ENCODE data around the gene TBX15.

TBX15 gene

GRCh38 chr1:118954301-118954905, 33.7 kb downstream of the TBX15 start:
- peaks cover 4% of the 10 kb centered on the region for H3K27me3 ChIP-seq (ENCODE audit: control insufficient read depth, insufficient read depth, low read length)
- no peak overlapping the region for H3K4me3 ChIP-seq (ENCODE audit: low read depth, low read length)
- H3K9ac ChIP-seq (ENCODE audit: low read depth, low read length): no peak overlapping the region
- H3K36me3 ChIP-seq (ENCODE audit: control insufficient read depth, insufficient read depth, low read length): no peaks in the 10 kb centered on the region
- H3K27ac ChIP-seq (ENCODE audit: low read depth, low read length): no peak overlapping the region
- H3K4me1 ChIP-seq (ENCODE audit: control insufficient read depth, insufficient read depth, low read length): peaks cover 6% of the 10 kb centered on the region
- no peaks in the 10 kb centered on the region for H3K9me3 ChIP-seq (ENCODE audit: control insufficient read depth, insufficient read depth, low read length)

- Histone ChIP-seq H3K9ac (ENCODE audit: low read depth, low read length) (no peak overlapping the region), H3K27ac (ENCODE audit: low read depth, low read length) (no peak overlapping the region), H3K4me3 (ENCODE audit: low read depth, low read length) (no peak overlapping the region), H3K27me3 (ENCODE audit: control insufficient read depth, insufficient read depth, low read length) (no peaks in the 10 kb centered on the region), H3K36me3 (ENCODE audit: control insufficient read depth, insufficient read depth, low read length) (no peaks in the 10 kb centered on the region), H3K9me3 (ENCODE audit: control insufficient read depth, insufficient read depth, low read length) (no peaks in the 10 kb centered on the region), H3K4me1 (ENCODE audit: control insufficient read depth, insufficient read depth, low read length) (no peaks in the 10 kb centered on the region)
Measured at GRCh38 chr1:118951270-118951936, 36.7 kb downstream of the TBX15 start.

GRCh38 chr1:118949315-118949714, 38.8 kb downstream of the TBX15 start:
- Histone ChIP-seq H3K9me3 (ENCODE audit: control insufficient read depth, insufficient read depth, low read length) (no peaks in the 10 kb centered on the region), H3K27me3 (ENCODE audit: control insufficient read depth, insufficient read depth, low read length) (no peaks in the 10 kb centered on the region), H3K27ac (ENCODE audit: low read depth, low read length) (no peak overlapping the region), H3K4me1 (ENCODE audit: control insufficient read depth, insufficient read depth, low read length) (no peaks in the 10 kb centered on the region), H3K4me3 (ENCODE audit: low read depth, low read length) (no peak overlapping the region), H3K9ac (ENCODE audit: low read depth, low read length) (no peak overlapping the region), H3K36me3 (ENCODE audit: control insufficient read depth, insufficient read depth, low read length) (no peaks in the 10 kb centered on the region)

- no peaks in the 10 kb centered on the region for H3K4me1 ChIP-seq (ENCODE audit: control insufficient read depth, insufficient read depth, low read length)
- H3K36me3 ChIP-seq (ENCODE audit: control insufficient read depth, insufficient read depth, low read length): no peaks in the 10 kb centered on the region
- no peak overlapping the region for H3K4me3 ChIP-seq (ENCODE audit: low read depth, low read length)
- no peaks in the 10 kb centered on the region for H3K27me3 ChIP-seq (ENCODE audit: control insufficient read depth, insufficient read depth, low read length)
- H3K9ac ChIP-seq (ENCODE audit: low read depth, low read length): no peak overlapping the region
- no peak overlapping the region for H3K27ac ChIP-seq (ENCODE audit: low read depth, low read length)
- no peaks in the 10 kb centered on the region for H3K9me3 ChIP-seq (ENCODE audit: control insufficient read depth, insufficient read depth, low read length)
Measured at GRCh38 chr1:118948846-118949245, 39.3 kb downstream of the TBX15 start.

GRCh38 chr1:118948351-118948750, 39.8 kb downstream of the TBX15 start:
- Histone ChIP-seq H3K4me1 (ENCODE audit: control insufficient read depth, insufficient read depth, low read length) (no peaks in the 10 kb centered on the region), H3K9ac (ENCODE audit: low read depth, low read length) (no peak overlapping the region), H3K9me3 (ENCODE audit: control insufficient read depth, insufficient read depth, low read length) (no peaks in the 10 kb centered on the region), H3K27ac (ENCODE audit: low read depth, low read length) (no peak overlapping the region), H3K4me3 (ENCODE audit: low read depth, low read length) (no peak overlapping the region), H3K27me3 (ENCODE audit: control insufficient read depth, insufficient read depth, low read length) (no peaks in the 10 kb centered on the region), H3K36me3 (ENCODE audit: control insufficient read depth, insufficient read depth, low read length) (no peaks in the 10 kb centered on the region)

GRCh38 chr1:118947790-118948189, 40.4 kb downstream of the TBX15 start:
- H3K9ac ChIP-seq (ENCODE audit: low read depth, low read length): no peak overlapping the region
- no peaks in the 10 kb centered on the region for H3K27me3 ChIP-seq (ENCODE audit: control insufficient read depth, insufficient read depth, low read length)
- H3K9me3 ChIP-seq (ENCODE audit: control insufficient read depth, insufficient read depth, low read length): no peaks in the 10 kb centered on the region
- no peaks in the 10 kb centered on the region for H3K36me3 ChIP-seq (ENCODE audit: control insufficient read depth, insufficient read depth, low read length)
- H3K27ac ChIP-seq (ENCODE audit: low read depth, low read length): no peak overlapping the region
- no peak overlapping the region for H3K4me3 ChIP-seq (ENCODE audit: low read depth, low read length)
- H3K4me1 ChIP-seq (ENCODE audit: control insufficient read depth, insufficient read depth, low read length): no peaks in the 10 kb centered on the region

GRCh38 chr1:118947003-118947765, 41.0 kb downstream of the TBX15 start:
- Histone ChIP-seq H3K4me3 (ENCODE audit: low read depth, low read length) (no peak overlapping the region), H3K27me3 (ENCODE audit: control insufficient read depth, insufficient read depth, low read length) (no peaks in the 10 kb centered on the region), H3K9ac (ENCODE audit: low read depth, low read length) (no peak overlapping the region), H3K36me3 (ENCODE audit: control insufficient read depth, insufficient read depth, low read length) (no peaks in the 10 kb centered on the region), H3K9me3 (ENCODE audit: control insufficient read depth, insufficient read depth, low read length) (no peaks in the 10 kb centered on the region), H3K4me1 (ENCODE audit: control insufficient read depth, insufficient read depth, low read length) (no peaks in the 10 kb centered on the region), H3K27ac (ENCODE audit: low read depth, low read length) (no peak overlapping the region)

- H3K4me1 ChIP-seq (ENCODE audit: control insufficient read depth, insufficient read depth, low read length): no peaks in the 10 kb centered on the region
- no peak overlapping the region for H3K27ac ChIP-seq (ENCODE audit: low read depth, low read length)
- H3K36me3 ChIP-seq (ENCODE audit: control insufficient read depth, insufficient read depth, low read length): no peaks in the 10 kb centered on the region
- H3K9ac ChIP-seq (ENCODE audit: low read depth, low read length): no peak overlapping the region
- H3K9me3 ChIP-seq (ENCODE audit: control insufficient read depth, insufficient read depth, low read length): no peaks in the 10 kb centered on the region
- H3K27me3 ChIP-seq (ENCODE audit: control insufficient read depth, insufficient read depth, low read length): no peaks in the 10 kb centered on the region
- H3K4me3 ChIP-seq (ENCODE audit: low read depth, low read length): no peak overlapping the region
Measured at GRCh38 chr1:118945489-118945888, 42.7 kb downstream of the TBX15 start.

- Histone ChIP-seq H3K9me3 (ENCODE audit: control insufficient read depth, insufficient read depth, low read length) (no peaks in the 10 kb centered on the region), H3K9ac (ENCODE audit: low read depth, low read length) (no peak overlapping the region), H3K27me3 (ENCODE audit: control insufficient read depth, insufficient read depth, low read length) (no peaks in the 10 kb centered on the region), H3K36me3 (ENCODE audit: control insufficient read depth, insufficient read depth, low read length) (no peaks in the 10 kb centered on the region), H3K27ac (ENCODE audit: low read depth, low read length) (no peak overlapping the region), H3K4me3 (ENCODE audit: low read depth, low read length) (no peak overlapping the region), H3K4me1 (ENCODE audit: control insufficient read depth, insufficient read depth, low read length) (no peaks in the 10 kb centered on the region)
Measured at GRCh38 chr1:118944546-118944945, 43.6 kb downstream of the TBX15 start.

- Histone ChIP-seq H3K4me1 (ENCODE audit: control insufficient read depth, insufficient read depth, low read length) (no peaks in the 10 kb centered on the region), H3K4me3 (ENCODE audit: low read depth, low read length) (no peak overlapping the region), H3K27me3 (ENCODE audit: control insufficient read depth, insufficient read depth, low read length) (no peaks in the 10 kb centered on the region), H3K9me3 (ENCODE audit: control insufficient read depth, insufficient read depth, low read length) (no peaks in the 10 kb centered on the region), H3K27ac (ENCODE audit: low read depth, low read length) (no peak overlapping the region), H3K36me3 (ENCODE audit: control insufficient read depth, insufficient read depth, low read length) (no peaks in the 10 kb centered on the region), H3K9ac (ENCODE audit: low read depth, low read length) (no peak overlapping the region)
Measured at GRCh38 chr1:118944133-118944532, 44.0 kb downstream of the TBX15 start.

GRCh38 chr1:118940957-118941356, 47.2 kb downstream of the TBX15 start:
- Histone ChIP-seq H3K36me3 (ENCODE audit: control insufficient read depth, insufficient read depth, low read length) (no peaks in the 10 kb centered on the region), H3K4me1 (ENCODE audit: control insufficient read depth, insufficient read depth, low read length) (peaks cover 9% of the 10 kb centered on the region), H3K27me3 (ENCODE audit: control insufficient read depth, insufficient read depth, low read length) (no peaks in the 10 kb centered on the region), H3K9ac (ENCODE audit: low read depth, low read length) (no peak overlapping the region), H3K9me3 (ENCODE audit: control insufficient read depth, insufficient read depth, low read length) (no peaks in the 10 kb centered on the region), H3K27ac (ENCODE audit: low read depth, low read length) (no peak overlapping the region), H3K4me3 (ENCODE audit: low read depth, low read length) (no peak overlapping the region)

Measured in HUES48 (cell line).